Chondrocyte (in vitro differentiated cells): ENCODE data around the gene DDX60. TPM values are rescaled to one million over a fixed set of nuclear protein-coding genes. Genes with fewer than 3 reads are reported as not detected.
"Not testable (repeated sequence)": the region's sequence is repeated elsewhere in the genome, so short reads cannot be mapped to it uniquely, and the experiment has no call there.

Experiments
- DNase-seq: peaks from one replicate; pipeline ENCODE4 v3.0.0; 2021; ENCODE audit warnings: mixed read lengths, low spot score
- H3K27ac Mint-ChIP-seq: one replicate; pipeline ENCODE4 v1.8.0; 2021; ENCODE audit warnings: mild to moderate bottlenecking, moderate library complexity, mixed read lengths; ENCODE audit not compliant: unreplicated experiment
- H3K27me3 Mint-ChIP-seq: 2 replicates; pipeline ENCODE4 v1.8.0; 2021; ENCODE audit warnings: low read depth, mixed read lengths
- H3K36me3 Mint-ChIP-seq: 2 replicates; pipeline ENCODE4 v1.8.0; 2021; ENCODE audit warnings: low read depth, mixed read lengths
- H3K4me1 Mint-ChIP-seq: 2 replicates; pipeline ENCODE4 v1.8.0; 2021; ENCODE audit warnings: low read depth, mild to moderate bottlenecking, mixed read lengths
- H3K4me3 Mint-ChIP-seq: one replicate; pipeline ENCODE4 v1.8.0; 2021; ENCODE audit warnings: mild to moderate bottlenecking, moderate library complexity, mixed read lengths; ENCODE audit not compliant: unreplicated experiment
- H3K9me3 Mint-ChIP-seq: 2 replicates; pipeline ENCODE4 v1.8.0; 2021; ENCODE audit warnings: low read depth, mixed read lengths
- total RNA-seq: library from RNA; stranded (reverse); gene quantifications from 3 replicates; pipeline ENCODE4 v1.2.1, GENCODE V29; 2021
- TF ChIP-seq, protein P1 (sequence below): fragments of 200-600 bp; sonication (generic); IDR thresholded peaks from 2 replicates; pipeline ENCODE4 v1.5.0; 2021; ENCODE audit warnings: antibody characterized with exemption, mild to moderate bottlenecking, moderate library complexity

DDX60 gene
- total RNA-seq, 1 donor from 2014 or later = 5.9 TPM

GRCh38 chr4:168334053-168334452 lies 15.5 kb upstream of the DDX60 start:
- Mint-ChIP-seq H3K4me1 (peaks cover 13% of the 10 kb centered on the region), H3K4me3 (no peak overlapping the region), H3K27me3 (peaks cover 3% of the 10 kb centered on the region), H3K36me3 (no peaks in the 10 kb centered on the region), H3K27ac (no peak overlapping the region), H3K9me3 (no peaks in the 10 kb centered on the region)
- no peak for DNase-seq
- TF ChIP-seq, protein P1, sequence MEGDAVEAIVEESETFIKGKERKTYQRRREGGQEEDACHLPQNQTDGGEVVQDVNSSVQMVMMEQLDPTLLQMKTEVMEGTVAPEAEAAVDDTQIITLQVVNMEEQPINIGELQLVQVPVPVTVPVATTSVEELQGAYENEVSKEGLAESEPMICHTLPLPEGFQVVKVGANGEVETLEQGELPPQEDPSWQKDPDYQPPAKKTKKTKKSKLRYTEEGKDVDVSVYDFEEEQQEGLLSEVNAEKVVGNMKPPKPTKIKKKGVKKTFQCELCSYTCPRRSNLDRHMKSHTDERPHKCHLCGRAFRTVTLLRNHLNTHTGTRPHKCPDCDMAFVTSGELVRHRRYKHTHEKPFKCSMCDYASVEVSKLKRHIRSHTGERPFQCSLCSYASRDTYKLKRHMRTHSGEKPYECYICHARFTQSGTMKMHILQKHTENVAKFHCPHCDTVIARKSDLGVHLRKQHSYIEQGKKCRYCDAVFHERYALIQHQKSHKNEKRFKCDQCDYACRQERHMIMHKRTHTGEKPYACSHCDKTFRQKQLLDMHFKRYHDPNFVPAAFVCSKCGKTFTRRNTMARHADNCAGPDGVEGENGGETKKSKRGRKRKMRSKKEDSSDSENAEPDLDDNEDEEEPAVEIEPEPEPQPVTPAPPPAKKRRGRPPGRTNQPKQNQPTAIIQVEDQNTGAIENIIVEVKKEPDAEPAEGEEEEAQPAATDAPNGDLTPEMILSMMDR = no peak

- H3K4me3 Mint-ChIP-seq, H3K36me3 Mint-ChIP-seq, H3K4me1 Mint-ChIP-seq, H3K27ac Mint-ChIP-seq, H3K27me3 Mint-ChIP-seq, DNase-seq, H3K9me3 Mint-ChIP-seq: not testable (repeated sequence)
Measured at GRCh38 chr4:168330575-168330974, 12.0 kb upstream of the DDX60 start.

- Mint-ChIP-seq H3K4me3 (no peak overlapping the region), H3K36me3 (no peaks in the 10 kb centered on the region), H3K4me1 (no peaks in the 10 kb centered on the region), H3K27ac (no peak overlapping the region), H3K9me3 (peaks cover 5% of the 10 kb centered on the region), H3K27me3 (peaks cover 3% of the 10 kb centered on the region)
- DNase-seq = no peak
- TF ChIP-seq, protein P1 = no peak
Measured at GRCh38 chr4:168325591-168325990, 7.0 kb upstream of the DDX60 start.

- no peaks in the 10 kb centered on the region for H3K27me3 Mint-ChIP-seq
- TF ChIP-seq, protein P1 = no peak
- no peak overlapping the region for H3K4me3 Mint-ChIP-seq
- no peaks in the 10 kb centered on the region for H3K9me3 Mint-ChIP-seq
- H3K36me3 Mint-ChIP-seq = no peaks in the 10 kb centered on the region
- H3K27ac Mint-ChIP-seq = no peak overlapping the region
- H3K4me1 Mint-ChIP-seq = peaks cover 16% of the 10 kb centered on the region
- no peak for DNase-seq
Measured at GRCh38 chr4:168321006-168321405, 2.5 kb upstream of the DDX60 start.

GRCh38 chr4:168319486-168320019 lies 1.0 kb upstream of the DDX60 start:
- no peaks in the 10 kb centered on the region for H3K9me3 Mint-ChIP-seq
- TF ChIP-seq, protein P1 = no peak
- peak overlapping the region; percentile 91 for H3K4me3 Mint-ChIP-seq
- no peaks in the 10 kb centered on the region for H3K36me3 Mint-ChIP-seq
- no peak for DNase-seq
- peaks cover 16% of the 10 kb centered on the region for H3K4me1 Mint-ChIP-seq
- H3K27ac Mint-ChIP-seq = no peak overlapping the region
- no peaks in the 10 kb centered on the region for H3K27me3 Mint-ChIP-seq

DNA sequence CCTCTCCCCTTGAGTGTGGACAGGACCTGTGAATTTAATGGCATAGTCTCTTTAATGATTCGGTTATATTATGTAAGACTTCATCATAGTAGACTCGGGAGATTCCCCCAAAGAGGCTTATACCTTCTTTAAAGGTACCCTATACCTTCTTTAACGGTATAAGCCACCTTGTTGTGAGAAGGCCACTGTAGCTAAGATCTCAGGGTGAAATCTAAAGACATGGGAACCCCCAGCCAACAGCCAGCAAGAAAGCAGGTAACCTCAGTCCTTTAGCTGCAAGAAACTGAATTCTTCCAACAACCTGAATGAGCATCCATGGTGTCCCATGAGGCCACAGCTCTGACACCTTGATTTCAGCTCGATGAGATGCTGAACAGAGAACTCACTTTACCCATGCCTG lies 931 bp downstream of the DDX60 start:
- H3K9me3 Mint-ChIP-seq = no peaks in the 10 kb centered on the region
- TF ChIP-seq, protein P1 = no peak
- peaks cover 16% of the 10 kb centered on the region for H3K4me1 Mint-ChIP-seq
- no peak for DNase-seq
- no peaks in the 10 kb centered on the region for H3K27me3 Mint-ChIP-seq
- no peak overlapping the region for H3K27ac Mint-ChIP-seq
- peak overlapping the region; percentile 91 for H3K4me3 Mint-ChIP-seq
- H3K36me3 Mint-ChIP-seq = no peaks in the 10 kb centered on the region
